OCI-M1 (cell line): ENCODE data around the gene FGR.

Experiments
- DNase-seq: peaks from one replicate; lab custom pipeline; 2025; lab: John Stamatoyannopoulos, UW

FGR gene

DNA sequence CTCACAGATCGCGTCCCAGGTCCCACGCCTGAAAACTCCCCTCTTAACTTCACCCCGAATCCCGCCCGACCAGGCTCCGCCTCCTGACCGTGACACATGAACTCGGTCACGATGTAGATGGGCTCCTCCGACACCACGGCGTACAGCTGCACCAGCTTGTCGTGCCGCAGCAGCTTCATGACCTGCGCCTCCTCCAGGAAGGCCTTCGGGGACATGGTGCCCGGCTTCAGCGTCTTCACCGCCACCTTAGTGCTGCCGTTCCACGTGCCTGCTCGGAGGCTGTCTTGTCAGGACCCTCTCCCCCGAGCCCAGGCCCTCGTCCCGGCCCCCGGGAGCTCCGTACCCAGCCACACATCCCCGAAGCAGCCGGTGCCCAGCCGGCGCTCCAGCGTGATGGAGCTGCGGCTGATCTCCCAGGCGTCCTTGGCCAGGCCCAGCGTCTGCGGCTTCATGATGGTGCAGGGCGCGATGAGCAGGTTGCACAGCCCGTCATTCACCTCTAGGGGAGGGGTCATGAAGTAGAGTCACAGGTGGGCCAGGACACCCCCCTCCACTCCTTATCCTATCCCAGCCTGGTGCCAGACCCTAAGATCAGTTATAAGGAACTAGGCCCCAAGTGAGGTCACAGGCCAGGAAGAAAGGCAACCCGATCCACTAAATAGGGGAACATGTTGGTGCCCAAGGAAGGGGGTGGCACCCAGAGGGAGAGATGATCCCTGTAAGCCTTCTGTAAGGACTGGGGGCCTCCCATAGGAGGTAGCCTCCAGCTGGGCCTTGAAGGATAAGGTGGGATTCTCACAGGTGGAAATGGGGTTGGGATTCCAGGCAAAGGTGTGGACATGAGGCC is 19.4 kb downstream of the FGR start:
- DNase-seq: no peak

DNA sequence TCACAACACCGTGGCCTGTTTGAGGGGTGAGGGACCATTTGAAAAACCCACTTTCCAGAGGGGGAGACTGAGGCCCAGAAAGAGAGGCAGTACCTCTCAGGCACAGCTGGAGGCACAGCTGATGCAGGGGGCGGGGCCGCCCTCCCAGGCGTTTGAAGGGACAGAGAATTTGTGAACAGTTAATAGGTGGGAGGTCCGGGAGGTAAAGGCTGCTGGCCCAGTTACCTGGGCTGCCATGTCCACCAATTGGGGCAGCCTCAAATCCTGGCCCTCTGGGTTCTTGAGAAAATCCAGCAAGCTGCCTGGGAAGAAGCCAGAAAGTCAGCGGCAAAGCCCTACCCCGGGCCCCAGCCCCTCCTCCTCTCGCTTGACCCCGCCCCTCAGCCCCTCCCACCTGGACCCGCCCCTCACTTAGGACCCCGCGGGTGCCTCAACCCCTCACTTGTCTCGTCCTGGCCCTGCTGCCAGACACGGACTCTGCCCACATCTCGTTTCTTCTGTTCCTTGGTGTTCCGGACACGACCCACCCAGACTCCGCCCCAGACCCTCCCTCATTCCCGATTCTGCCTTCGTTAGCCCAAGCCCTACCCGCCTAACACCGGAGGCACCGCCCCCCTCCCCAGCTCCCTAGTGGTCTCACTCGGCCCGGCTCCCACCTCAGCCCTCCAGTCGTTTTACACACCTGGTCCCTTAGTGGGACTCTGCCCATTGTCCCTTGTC is 20.2 kb downstream of the FGR start:
- no peak for DNase-seq

DNA sequence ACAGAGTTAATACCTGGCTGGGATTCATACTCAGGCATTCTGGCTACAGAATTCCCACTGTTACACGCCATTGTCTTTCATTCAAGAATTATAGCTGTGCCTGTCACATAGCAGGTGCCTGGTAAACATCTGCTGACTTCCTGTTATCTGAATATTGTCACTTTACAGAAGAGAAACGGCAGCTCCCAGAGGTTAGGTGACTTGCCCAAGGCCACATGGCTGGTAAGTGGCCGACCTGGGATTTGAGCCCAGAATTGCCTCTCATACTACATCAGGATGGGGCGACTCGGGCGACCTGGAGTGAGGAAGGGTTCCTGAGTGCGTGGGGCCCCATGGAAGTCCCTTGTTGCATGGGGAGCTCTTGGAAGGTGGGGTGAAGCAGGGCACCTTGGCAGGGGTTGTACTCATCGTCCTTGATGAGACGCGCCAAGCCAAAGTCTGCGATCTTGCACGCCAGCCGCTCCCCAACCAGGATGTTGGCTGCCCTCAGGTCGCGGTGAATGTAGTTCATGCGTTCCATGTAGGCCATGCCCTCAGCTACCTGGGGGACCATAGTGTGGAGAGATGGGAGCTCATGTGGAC is 20.9 kb downstream of the FGR start:
- DNase-seq: no peak

DNA sequence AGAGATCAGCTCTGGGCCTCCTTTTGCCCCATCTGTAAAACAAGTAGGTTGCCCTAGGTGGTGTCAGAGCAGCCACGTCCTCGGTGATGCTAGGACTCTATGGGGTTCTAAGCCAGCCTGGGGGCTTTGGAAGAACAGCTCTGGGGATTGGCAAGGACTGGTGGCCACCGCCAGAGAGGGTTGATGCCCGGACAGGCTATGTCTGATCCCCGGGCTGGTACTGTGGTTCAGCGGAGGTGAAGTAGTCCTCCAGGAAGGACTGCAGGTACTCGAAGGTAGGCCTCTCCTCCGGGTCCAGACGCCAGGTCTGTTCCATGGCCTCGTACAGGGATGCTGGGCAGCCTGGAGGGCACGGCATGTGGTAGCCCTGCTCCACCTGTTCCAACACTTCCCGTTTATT is 22.3 kb downstream of the FGR start:
- DNase-seq: no peak

DNA sequence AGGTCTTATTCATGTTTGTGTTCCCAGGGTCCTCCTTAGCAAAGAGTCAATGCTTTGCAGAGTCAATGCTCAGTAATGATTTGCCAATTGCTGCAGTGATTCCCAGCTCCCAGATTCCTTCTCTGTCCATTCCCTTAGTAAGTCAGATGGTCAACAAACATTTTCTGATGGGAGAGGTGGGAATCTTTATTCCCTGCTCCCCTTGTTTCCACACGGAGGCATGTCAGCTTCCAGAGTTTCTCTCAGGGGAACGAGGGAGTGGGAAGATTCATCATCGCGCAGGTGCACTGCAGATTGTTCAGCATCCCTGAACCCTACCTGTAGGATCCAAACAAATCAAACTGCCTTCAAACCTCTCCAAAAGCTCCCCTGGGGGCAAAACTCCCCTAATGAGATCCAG is 23.5 kb downstream of the FGR start:
- no peak for DNase-seq

DNA sequence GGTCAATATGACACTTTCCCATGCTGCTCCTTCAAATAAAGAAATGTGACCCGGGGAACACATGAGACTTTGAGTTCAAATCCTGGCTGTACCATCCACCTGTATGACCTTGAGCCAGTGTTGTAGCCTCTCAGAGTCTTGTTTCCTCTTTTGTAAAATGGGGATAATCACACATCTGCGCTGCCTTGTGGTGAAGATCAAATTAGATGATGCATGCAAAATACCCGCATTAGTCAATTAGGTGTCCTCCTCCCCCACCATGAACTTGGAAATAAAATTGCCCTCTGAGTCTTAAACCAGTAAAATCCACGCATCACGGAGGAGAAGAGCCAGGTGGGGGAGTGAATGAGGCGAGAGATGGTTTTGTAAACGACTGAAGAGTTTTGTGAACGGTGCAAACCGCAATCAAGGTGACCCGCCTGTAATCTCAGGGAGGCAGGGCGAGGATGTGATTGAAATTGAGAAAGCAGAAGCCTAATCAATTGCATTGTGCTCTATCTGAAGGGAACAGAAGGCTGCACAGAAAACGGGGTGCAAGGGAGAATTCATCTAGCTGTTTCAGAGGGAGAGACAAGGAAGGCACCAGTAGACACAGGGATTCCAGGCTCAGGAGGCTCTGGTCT is 25.3 kb downstream of the FGR start:
- DNase-seq: no peak

DNA sequence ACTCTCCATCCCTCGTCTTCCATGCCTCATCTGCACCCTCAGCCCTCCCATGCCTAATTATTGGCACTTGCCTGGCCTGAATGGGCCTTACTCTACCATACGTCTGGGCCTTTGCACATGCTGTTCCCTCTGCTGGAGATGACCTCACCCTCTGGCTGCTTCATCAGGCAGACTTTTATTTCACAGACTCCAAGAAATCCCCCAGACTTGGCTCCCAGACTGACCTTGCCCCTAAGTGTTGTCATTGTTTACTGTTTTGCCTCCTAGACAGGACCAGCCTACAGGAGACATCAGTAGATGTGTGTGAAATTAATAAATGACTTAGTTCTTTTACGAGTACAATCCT is 25.8 kb downstream of the FGR start:
- no peak for DNase-seq

DNA sequence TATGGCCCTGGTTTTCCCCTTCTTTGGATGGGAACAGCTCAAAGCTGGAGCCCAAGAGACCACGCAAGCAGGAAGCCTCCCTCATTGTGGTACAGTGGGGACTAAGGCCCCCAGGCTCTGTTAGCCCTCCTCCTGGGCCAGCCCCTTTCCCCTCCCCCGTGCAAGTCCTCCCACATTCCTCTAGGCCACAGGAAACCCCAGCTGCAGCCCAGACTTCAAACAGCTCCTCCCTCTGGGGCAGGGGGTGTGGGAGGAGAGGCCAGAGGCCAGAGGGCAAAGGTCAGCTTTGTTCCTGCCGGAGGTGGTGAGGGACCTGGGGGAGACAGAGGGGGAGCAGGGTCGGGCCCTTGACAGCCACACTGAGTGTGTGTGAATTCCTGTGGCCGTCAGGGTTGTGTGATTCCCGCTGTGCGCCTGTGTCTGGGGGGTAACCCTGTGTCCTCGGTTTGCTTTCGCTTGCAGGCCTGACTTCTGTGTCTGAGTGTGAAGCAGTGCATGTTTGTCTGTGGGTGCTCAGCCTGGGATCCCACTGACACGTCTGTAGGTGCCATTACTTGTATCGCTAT is 27.7 kb downstream of the FGR start:
- DNase-seq: no peak

DNA sequence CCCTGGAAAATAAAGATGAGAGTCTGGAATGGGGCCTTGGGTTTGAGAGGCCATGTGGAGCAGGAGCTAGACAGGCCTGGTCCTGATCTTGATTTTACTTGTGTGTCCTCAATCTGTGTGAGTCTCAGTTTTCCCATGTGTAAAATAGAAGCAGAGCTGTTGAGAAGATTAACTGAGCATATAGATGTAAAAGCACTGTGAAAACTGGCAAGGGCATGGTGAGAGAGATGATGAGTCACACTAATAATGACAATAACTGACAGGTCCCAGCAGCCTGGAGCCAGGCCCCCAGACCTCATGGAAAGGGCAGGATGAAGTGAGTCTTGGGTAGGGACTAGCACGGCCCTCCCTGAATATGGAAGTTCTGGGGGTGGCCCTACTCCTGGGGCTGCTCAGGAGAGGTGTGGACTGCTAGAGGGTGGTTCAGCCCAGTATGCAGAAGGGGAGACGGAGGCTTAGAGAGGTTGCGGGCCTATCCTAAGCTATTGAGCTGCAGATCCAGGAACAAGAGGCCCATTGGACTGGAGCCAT is 28.2 kb downstream of the FGR start:
- no peak for DNase-seq

DNA sequence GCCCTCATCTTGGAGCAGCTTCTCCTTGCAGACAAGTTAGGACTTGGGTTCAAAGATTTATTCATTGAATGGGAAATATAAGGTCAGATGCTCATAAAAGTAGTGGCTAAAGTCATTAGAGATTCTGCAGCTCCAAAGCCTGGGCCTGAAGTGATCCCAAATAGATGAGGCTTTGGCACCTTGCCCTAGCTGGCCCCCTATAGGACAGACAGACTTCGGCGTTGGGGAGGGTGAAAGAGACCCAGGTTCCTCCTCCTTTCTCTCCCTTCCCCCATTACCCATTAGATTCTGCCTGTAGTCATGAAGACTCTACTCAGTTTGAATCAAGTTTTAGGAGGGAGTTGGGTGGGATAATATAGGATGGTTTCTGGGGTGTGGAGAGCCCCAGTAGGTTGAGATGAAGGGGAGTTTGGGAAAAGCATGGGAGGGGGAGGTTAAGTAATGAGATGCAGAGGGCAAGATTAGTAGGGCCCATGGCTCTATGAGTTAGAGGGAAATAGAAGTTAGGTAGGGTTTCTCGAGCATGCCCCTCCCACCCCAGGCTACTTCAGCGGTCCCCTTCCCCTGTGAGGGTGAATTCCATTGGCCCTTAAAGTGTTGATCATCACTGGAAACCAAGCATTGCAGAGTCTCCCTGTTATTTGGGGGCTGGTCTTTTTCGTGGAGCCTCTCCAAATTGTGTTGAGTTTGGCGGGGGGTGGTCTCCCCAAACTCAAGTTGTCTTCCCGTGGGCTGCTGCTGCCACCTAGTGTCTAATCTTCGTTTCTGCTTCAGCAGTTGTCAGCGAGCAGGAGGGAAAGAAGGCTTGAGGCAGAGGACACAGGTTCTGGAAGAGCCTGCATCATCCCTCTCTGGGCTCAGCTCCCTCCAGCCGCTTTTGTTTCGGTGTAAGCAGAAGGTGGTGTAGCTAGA is 28.9 kb downstream of the FGR start:
- DNase-seq: peak; percentile 70

DNA sequence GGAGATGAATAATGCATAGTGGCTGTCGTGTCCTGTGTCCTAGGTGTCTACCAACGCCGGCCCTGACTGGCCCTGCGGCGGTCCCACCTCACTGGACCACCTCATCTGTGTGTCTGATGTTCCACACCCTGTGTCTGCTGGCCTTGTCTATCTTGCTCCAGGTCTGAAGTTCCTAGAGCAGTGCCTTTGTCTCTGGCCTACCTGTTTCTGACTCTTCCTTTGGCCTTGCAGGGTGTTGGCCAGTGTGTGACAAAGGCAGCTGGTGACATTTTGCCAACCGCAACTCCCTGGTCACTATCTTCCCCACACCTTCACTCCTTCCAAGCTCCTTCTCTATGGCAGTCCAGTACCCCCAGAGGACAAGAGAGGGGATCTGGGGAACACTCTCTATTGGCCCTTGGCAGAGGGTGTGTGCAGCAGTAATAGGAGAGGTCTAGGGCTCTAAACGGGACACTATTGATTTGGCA is 29.7 kb downstream of the FGR start:
- no peak for DNase-seq

DNA sequence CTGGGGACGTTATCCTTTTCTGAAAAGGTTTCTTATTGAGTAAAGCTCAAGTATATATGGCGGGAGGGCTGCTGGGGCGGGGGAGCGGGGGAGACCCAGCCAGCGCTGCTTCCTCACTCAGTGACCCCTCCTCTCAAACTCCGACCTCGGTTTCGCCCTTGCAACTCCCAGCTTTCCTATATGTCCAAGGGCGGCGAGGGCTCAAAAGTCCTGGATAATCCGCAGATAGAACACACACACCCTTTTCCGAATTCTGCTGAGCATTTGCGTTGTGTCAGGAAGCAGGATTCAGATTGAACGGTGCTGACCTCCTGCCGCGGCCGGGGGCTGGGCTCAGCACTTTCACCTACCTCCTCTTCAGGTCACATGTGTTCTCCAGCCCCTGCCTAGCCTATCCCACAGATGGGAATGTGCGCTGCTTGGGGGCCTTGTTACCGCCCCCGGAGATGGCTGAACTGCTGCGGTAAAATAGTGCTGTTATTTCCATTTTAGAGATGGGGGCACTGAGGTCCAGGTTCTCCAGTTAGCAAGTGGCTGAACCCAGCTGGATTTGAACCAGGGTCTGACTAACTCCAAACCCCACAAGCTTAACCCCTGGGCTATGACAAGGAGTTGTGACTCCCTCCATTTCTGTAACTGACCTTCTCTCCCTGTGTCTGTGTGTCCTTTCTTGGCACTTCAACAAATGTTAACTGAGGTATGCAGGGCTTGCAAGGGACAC is 30.2 kb downstream of the FGR start:
- peak; percentile 22 for DNase-seq

DNA sequence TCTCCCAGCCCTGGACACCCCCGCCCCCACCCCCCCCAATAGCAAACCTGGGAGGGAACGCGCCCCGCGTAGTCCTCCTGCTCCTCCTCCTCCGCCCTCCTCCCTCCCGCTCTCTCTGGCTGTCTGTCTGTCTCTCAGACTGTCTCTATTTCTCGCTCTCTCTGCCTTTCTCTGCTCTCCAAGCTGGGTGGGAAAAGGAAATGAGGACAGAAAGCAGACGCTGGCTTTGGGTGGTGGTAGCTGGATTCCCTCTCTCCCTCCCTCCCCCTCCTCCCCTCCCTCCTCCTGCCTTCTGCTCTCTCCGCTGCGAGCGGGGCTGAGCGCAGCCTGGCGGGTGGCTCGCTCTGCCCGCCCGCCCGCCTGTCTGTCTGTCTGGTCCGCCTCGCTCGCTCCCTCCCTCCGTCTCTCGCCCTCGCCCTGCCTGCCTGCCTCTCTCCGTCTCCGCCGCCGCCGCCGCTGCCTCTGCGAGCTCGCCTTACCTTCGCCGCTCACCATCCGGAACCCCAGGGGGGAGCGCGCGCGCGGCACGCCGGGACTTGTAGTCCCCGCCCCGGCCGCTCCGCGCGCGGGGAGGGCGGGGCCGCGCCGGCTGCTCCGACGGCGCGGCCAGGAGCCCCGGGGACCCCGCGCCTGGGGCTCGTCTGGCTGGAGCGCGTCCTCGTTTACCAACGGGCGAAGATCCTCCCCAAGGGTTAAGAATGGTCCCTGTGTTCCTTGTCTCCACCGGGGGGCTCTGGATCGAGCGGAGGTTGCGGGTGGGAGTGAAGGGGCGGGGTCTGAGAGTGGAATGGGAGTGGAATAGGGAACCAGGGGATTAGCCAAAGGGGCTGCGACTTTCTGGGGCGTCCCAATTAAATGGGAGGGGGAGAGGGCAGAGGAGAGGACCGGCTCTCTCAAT is 31.1 kb downstream of the FGR start, which contains the start of gene AHDC1:
AHDC1 (minus strand) TSS at position 464 of the 898 bp plus-strand sequence. CDS start 52,029 bp downstream, outside the sequence.
- DNase-seq: peak; percentile 90

DNA sequence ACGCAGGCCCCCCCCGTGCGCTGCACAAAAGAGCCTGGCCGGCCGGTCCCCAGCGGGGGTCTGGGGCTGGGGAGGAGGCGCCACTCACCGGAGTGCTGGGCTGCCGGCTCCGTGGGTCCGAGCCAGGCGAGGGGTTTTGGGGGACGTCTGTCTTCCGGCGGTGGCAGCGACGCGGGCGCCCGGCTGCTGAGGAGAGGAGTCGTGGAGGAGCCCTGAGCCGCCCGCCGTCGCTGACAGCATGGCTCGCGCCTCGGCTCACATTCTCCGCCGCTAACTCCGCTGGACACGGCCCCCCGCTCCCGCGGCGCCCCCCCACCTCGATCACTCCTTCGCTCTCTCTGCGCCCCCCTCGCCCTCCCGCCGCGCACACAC is 31.7 kb downstream of the FGR start:
- peak; percentile 54 for DNase-seq

DNA sequence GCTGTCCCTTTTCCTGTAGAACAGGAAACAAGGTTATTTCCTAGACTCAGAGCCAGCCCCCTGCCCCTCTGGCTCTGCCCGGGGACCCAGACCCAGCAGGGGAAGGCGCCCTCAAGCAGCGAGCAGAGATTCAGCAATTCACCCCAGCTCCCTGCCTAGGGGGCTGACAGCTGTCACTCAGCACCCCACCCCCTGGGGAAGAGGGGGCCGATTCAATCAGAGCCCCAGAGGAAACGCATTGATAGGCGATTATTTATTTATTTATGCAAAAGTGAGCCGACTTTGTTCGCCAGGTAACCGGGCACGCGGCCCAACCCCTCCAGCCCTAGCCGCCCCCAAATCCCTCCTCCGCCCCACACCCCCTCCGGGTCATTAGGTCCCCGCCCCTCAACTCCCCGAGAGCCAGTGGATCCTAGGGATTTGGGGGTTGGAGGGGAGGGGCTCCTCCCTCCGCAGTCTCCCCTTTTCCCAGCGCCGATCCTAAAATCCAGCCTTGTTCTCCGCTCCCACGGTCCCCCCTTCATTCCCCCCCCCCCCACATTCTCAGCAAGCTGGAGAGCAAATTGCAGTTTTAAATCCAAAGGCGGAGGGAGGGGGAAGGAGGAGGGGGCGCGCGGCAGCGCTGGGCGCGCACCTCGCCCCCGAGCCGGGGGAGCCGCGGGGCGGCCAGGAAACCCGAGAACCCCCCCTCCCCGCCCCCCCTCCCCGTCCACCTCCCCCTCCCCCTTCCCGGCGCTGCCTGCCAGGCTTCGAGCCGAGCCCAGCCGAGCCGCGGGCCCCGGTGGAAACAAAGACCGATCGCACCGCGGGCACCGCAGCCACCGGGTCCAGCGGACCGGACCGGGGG is 32.3 kb downstream of the FGR start:
- no peak for DNase-seq

DNA sequence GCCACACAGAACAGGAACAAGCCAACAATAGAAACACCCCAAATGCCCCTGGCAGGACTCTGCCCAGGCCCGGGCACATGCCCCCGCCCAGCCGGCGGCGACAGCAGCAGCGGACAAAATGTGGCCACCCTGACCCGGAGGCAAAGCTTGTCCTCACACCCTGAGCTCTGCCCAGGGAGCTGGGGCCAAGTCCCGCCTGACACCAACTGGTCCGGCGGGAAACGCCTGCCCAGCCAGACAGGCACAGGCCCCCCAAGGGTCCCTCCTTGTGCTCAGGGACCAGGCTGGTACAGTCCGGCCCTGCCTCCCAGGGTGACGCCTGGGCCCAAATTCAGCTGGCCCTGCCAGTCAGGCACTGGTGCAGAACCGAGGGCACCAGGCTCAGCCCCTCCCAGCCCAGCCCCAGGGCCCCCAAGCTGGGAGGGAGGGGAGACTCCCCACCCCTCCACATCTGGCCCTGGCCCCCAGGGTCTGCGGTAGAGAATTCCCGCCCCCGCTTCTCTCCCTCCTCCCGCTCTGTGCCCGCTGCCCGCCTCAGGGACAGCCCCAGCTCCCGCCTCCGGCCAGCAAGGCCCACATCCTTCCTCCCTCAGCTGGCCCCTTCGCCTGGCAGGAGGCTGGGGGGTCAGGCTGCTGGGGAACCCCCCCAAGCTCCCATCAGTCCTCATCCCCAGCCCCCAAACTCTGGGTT is 33.1 kb downstream of the FGR start:
- DNase-seq: no peak

DNA sequence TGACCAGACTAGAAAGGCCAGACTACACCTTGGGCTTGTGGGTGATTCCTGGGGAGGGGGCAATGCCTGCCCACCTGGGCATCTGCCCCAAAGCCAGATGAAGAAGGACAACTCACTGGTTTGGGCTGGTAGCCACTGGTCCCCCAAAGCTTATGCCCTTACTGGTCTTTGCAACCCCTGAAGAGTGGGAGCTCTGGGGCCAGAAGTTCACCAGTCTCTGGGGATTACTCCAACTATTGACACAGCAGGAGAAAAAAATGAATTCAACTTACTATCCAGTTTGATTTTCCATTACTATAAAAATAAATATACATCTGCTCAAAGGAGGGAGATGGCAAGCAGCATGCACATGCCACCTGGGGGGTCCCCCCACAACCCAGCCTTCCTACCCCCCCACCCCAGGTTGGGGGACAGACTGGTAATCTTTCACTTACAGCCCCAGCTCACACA is 33.6 kb downstream of the FGR start:
- no peak for DNase-seq
